ENCODE data around the gene RASGEF1B.

- TF ChIP-seq EP300 (IDR thresholded peaks at IDR 0.05) (no peak), POLR2AphosphoS5 (IDR thresholded peaks at IDR 0.05) (no peak)
Measured at GRCh38 chr4:81505726-81506125, 34.0 kb upstream of the RASGEF1B start.
